NOMO-1 (cell line): ENCODE data around the gene INCA1.
"Not testable (repeated sequence)": the region's sequence is repeated elsewhere in the genome, so short reads cannot be mapped to it uniquely, and the experiment has no call there.

Experiments
- DNase-seq, 2 experiments: peaks; one replicate each; lab custom pipeline; 2025; ENCODE audit not compliant: unreplicated experiment in 2 of 2; lab: John Stamatoyannopoulos, UW

Gene INCA1

GRCh38 chr17:4997302-4998026 is at the start of gene INCA1, which contains the start of gene KIF1C:
Gene INCA1, minus strand, starts transcription at chr17:4997522. Its CDS starts 3,085 bp downstream, at chr17:4994437.
Gene KIF1C, plus strand, starts transcription at chr17:4997950. Its CDS starts 2,297 bp downstream, at chr17:5000247.
- peak; percentile 81 to 91 for DNase-seq

DNA sequence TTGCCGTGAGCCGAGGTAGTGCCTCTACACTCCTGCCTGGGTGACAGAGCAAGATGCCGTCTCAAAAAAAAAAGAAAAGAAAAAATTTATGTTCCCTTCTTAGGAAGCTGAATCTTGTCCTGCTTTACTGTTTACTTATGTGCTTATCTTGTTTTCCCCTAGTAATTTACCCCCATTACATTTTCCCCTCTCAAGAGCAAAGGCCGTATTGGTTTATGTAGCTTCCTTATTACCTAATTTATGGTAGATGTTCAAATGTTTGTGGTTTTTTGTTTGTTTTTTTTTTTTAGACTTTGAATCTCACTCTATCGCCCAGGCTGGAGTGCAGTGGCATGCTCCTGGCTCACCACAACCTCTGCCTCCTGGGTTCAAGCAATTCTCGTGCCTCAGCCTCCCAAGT is 48.2 kb upstream of the INCA1 start:
- DNase-seq: no peak

- no peak for DNase-seq
Measured at GRCh38 chr17:5044630-5045029, 47.3 kb upstream of the INCA1 start.

GRCh38 chr17:5043524-5043923 is 46.2 kb upstream of the INCA1 start:
- DNase-seq: no peak

DNA sequence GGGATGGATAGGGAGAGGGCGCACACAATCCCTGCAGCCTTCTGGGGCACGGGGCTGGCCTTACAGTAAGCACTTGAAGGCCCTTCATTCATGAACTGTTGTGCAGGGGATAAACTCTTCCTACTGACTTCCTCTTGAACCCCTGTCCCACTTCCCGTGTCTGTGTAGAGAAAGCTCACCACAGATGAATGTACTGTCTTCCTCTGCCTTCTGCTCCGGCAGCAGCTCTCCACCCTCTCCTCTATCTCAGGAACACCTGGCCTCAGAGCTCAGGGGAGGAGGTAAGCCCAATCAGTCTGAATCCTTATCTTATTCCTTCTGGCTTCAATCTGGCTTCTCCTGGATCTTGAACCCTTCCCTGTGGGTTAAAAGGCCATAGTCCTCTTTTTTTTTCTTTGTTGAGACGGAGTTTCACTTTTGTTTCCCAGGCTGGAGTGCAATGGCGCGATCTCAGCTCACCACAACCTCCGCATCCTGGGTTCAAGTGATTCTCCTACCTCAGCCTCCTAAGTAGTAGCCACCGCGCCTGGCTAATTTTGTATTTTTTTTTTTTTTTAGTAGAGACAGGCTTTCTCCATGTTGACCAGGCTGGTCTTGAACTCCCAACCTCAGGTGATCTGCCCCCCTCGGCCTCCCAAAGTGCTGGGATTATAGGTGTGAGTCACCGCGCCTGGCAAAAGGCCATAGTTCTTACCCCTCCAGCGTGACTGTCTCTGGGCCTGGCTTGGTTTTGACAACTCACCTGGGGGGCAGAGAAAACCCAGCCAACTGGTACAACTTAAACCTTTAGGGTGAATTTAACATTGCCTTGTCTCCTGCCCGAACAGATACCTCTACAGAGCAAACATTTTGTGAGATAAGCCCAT is 45.1 kb upstream of the INCA1 start:
- DNase-seq: no peak

DNA sequence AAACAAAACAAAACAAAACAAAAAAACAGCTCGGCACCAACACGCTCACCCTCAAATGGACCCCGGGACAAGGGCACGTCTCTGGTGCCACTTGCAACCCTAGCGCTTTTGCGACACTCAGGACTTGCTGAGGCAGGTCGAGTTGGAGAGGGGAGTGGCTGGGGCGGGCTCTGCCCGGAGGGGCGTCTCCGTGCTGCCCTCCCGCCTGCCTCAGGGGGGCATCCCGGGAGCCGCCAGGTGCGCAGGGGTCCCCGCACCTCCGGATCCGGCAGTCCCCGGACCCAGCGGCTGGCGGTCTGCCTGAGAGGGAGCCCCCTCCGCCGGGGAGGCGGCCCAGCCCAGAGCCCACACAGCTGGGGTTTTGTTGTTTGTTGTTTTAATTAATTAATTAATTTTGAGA is 38.0 kb upstream of the INCA1 start, which contains the start of gene SLC52A1:
TSS of gene SLC52A1 (minus strand) at position 112 of the 400 bp plus-strand sequence. CDS start 820 bp downstream, outside the sequence.
- no peak for DNase-seq

DNA sequence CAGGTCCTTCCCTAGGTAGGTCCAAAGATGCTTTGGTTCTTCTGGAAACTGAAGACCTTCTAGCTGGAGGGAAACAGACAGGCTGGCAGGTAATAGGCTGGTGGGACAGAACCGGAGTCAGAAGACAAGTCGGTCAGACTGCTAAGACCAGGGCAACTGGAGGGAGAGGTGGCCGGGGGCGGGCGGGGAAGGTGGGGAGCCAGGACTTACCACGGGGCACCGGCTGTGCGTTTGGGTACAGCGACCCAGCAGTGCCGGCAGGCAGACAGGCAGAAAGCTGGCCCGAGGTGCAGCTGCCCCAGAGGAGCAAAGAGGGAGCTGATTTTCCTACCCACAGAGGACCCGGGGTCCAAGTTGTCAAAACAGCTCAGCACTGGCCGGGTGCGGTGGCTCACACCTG is 37.3 kb upstream of the INCA1 start:
- DNase-seq: no peak

- DNase-seq: no peak
Measured at GRCh38 chr17:5034063-5034462, 36.7 kb upstream of the INCA1 start.

DNA sequence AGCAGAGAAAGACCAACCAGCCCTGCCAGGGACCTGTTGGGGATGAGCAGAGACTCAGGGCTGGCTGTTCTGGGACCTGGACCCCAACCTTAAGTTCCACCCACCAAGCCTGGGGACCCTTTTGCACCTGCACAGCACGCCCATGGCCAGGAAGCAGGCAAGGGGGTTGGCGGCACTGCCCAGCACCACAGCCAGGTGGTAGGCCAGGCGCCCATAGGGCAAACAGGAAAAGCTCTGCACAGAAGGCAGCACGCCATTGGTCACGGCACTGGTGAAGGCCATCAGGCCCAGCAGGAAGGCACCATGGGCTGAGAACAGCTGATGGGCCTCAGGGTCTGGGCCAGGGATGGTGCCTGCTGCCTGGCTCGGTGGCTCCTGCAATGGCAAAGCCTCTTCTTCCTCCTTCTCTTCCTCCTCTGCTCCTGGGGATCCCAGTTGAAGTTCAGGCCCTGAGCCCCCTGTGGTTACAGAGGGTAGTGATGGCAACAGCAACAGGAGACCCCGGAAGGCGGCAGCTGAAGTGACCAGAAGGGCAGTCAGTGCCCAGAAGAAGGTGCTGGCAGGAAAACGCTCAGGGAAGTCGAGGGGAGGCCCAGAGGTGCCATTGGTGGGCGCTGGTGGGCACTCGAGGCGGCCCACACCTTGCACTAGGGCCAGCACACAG is 36.2 kb upstream of the INCA1 start:
- no peak for DNase-seq

DNA sequence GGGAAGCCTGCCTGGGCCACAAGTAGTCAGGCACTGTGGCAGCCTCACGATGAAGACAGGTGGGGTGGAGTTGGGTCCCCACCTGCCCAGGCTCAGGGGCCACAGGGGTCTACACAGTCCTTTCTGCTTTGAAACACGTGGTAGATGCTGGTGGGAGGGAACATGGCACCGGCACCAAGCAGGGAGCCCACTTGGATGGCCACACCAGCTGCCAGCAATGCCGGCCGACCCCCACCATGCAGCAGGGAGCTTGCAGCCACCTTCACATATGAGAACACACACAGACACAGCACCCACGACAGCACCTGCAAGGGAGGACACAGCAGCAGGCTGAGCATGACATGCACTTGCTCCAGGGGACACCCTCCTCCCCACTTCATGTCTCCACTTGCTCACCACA is 35.5 kb upstream of the INCA1 start:
- no peak for DNase-seq

GRCh38 chr17:5031365-5032082 is 34.2 kb upstream of the INCA1 start:
- DNase-seq: peak; percentile 86 to 91

- DNase-seq: not testable (repeated sequence)
Measured at GRCh38 chr17:5030168-5030567, 32.8 kb upstream of the INCA1 start.

DNA sequence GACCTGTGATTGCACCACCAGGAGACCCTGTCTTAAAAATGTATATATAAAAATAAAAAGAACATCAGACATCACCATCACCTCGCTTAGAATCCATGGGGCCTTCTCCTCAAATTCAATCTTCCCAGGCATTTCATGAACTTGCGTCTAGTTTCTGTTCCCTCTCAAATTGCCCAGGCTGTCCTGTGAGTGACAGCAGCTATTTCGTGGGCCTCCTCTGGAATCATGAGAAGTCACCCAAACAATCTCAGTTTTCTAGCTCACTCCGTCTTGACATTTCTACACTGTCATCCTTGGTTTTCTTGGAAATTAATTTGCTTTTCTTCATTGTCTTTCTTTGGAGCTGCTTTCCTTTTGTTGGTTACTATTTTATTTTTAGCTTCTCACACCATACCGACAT is 30.6 kb upstream of the INCA1 start:
- no peak for DNase-seq

DNA sequence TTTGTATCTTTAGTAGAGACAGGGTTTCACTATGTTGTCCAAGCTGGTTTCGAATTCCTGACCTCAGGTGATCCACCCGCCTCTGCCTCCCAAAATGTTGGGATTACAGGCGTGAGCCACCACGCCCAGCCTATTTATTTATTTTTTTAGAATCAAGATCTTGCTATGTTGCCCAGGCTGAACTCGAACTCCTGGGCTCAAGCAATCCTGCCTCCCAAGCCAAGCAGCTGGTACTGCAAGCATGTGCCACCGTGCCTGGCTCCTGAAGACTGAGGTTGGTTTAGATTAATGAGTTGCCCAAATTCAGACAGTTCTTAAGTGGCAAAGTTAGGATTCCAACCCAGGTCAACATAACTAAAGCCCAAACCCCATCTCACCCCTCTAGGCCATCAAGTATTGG is 30.0 kb upstream of the INCA1 start:
- DNase-seq: no peak

DNA sequence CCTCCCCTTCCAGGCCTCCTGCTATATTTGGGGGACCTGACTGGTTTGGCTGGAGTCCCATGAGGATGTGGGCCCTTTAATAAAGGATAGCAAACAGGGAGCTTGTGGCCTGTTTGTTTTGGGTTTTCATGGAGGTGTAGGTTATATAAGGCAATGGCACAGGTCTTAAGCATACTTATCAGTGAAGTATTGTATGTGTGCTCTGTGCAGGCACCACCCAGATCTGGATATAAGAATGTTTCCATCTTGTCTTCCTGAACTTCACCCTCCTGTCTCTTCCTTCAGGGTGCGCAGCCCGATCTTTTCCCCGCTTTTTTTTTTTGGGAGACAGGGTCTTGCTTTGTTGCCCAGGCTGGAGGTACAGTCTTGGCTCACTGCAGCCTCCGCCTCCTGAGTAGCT is 27.3 kb upstream of the INCA1 start:
- DNase-seq: no peak

DNA sequence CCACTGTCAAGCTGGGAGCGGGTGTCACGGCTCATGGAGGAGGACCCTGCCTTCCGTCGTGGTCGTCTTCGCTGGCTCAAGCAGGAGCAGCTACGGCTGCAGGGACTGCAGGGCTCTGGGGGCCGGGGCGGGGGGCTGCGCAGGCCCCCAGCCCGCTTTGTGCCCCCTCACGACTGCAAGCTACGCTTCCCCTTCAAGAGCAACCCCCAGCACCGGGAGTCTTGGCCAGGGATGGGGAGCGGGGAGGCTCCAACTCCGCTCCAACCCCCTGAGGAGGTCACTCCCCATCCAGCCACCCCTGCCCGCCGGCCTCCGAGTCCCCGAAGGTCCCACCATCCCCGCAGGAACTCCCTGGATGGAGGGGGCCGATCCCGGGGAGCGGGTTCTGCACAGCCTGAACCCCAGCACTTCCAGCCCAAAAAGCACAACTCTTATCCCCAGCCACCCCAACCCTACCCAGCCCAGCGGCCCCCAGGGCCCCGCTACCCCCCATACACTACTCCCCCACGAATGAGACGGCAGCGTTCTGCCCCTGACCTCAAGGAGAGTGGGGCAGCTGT is 26.3 kb upstream of the INCA1 start:
- no peak for DNase-seq

GRCh38 chr17:5022171-5022711 is 24.9 kb upstream of the INCA1 start:
- no peak for DNase-seq

GRCh38 chr17:5020502-5021023 is 23.2 kb upstream of the INCA1 start:
- no peak for DNase-seq

DNA sequence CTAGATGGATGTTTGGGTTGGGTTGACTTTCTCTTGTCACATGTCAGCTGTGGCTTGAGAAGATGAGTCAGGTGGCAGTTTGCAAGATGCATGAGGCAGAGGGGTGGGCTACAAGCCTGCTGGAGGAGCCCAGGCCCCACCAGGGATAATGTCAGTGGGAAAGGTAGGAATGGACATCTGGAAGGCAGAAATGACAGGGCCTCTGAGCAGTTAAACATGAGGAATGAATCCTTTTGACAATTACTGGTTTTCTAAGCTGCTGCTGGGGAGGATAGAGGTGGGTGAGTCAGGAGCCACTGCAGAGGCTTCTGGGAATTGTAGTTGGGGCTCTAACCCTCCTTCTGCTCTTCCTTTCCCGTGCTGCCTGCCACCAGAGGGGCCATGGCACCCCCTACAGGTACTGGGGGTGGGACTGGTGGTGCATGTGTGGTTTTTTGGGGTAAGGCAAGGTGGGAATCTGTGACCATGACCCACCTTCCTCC is 22.2 kb upstream of the INCA1 start:
- DNase-seq: peak in 1 of 2 experiments; percentile 25

GRCh38 chr17:5014357-5014756 is 17.0 kb upstream of the INCA1 start:
- no peak for DNase-seq
